Measurements from ENCODE around the gene DCDC1.

- TF ChIP-seq, protein P1, sequence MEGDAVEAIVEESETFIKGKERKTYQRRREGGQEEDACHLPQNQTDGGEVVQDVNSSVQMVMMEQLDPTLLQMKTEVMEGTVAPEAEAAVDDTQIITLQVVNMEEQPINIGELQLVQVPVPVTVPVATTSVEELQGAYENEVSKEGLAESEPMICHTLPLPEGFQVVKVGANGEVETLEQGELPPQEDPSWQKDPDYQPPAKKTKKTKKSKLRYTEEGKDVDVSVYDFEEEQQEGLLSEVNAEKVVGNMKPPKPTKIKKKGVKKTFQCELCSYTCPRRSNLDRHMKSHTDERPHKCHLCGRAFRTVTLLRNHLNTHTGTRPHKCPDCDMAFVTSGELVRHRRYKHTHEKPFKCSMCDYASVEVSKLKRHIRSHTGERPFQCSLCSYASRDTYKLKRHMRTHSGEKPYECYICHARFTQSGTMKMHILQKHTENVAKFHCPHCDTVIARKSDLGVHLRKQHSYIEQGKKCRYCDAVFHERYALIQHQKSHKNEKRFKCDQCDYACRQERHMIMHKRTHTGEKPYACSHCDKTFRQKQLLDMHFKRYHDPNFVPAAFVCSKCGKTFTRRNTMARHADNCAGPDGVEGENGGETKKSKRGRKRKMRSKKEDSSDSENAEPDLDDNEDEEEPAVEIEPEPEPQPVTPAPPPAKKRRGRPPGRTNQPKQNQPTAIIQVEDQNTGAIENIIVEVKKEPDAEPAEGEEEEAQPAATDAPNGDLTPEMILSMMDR (IDR thresholded peaks at IDR 0.05): no peak
- TF ChIP-seq POLR2A (IDR thresholded peaks at IDR 0.05; ENCODE audit: low read depth): no peak
Measured at GRCh38 chr11:31120428-31120827, 249.1 kb downstream of the DCDC1 start.

All from esophagus muscularis mucosa (tissue), 3 donors.